ENCODE results near the gene PRRG2.

DNA sequence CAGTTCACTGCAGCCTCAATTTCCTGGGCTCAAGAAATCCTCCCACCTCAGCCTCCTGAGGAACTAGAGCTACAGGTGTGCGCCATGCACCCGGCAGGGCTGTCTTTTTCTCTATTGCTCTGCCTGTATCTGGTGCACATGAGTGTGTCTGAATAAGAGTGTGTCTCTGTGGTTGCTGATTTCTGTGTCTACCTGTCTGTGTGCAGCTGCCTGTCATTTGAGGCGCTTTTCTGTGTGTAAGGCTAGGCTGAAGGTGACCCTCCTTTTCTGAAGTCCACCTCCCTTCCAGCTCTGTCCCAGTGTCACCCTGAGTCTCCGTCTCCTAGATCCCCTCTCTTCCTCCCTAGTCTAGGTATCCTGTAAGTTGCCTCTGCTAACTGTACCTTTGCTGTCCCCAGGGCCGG lies 8.4 kb downstream of the PRRG2 start:
- TF ChIP-seq SMC3 (IDR thresholded peaks at IDR 0.05; ENCODE audit: low read depth, low read length) = no peak
- TF ChIP-seq, protein P1, sequence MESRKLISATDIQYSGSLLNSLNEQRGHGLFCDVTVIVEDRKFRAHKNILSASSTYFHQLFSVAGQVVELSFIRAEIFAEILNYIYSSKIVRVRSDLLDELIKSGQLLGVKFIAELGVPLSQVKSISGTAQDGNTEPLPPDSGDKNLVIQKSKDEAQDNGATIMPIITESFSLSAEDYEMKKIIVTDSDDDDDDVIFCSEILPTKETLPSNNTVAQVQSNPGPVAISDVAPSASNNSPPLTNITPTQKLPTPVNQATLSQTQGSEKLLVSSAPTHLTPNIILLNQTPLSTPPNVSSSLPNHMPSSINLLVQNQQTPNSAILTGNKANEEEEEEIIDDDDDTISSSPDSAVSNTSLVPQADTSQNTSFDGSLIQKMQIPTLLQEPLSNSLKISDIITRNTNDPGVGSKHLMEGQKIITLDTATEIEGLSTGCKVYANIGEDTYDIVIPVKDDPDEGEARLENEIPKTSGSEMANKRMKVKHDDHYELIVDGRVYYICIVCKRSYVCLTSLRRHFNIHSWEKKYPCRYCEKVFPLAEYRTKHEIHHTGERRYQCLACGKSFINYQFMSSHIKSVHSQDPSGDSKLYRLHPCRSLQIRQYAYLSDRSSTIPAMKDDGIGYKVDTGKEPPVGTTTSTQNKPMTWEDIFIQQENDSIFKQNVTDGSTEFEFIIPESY (IDR thresholded peaks at IDR 0.05; ENCODE audit: borderline replicate concordance, low read depth) = no peak
- TF ChIP-seq, protein P2, sequence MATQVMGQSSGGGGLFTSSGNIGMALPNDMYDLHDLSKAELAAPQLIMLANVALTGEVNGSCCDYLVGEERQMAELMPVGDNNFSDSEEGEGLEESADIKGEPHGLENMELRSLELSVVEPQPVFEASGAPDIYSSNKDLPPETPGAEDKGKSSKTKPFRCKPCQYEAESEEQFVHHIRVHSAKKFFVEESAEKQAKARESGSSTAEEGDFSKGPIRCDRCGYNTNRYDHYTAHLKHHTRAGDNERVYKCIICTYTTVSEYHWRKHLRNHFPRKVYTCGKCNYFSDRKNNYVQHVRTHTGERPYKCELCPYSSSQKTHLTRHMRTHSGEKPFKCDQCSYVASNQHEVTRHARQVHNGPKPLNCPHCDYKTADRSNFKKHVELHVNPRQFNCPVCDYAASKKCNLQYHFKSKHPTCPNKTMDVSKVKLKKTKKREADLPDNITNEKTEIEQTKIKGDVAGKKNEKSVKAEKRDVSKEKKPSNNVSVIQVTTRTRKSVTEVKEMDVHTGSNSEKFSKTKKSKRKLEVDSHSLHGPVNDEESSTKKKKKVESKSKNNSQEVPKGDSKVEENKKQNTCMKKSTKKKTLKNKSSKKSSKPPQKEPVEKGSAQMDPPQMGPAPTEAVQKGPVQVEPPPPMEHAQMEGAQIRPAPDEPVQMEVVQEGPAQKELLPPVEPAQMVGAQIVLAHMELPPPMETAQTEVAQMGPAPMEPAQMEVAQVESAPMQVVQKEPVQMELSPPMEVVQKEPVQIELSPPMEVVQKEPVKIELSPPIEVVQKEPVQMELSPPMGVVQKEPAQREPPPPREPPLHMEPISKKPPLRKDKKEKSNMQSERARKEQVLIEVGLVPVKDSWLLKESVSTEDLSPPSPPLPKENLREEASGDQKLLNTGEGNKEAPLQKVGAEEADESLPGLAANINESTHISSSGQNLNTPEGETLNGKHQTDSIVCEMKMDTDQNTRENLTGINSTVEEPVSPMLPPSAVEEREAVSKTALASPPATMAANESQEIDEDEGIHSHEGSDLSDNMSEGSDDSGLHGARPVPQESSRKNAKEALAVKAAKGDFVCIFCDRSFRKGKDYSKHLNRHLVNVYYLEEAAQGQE (IDR thresholded peaks at IDR 0.05; ENCODE audit: low read depth, low read length) = no peak
- TF ChIP-seq, protein P3, sequence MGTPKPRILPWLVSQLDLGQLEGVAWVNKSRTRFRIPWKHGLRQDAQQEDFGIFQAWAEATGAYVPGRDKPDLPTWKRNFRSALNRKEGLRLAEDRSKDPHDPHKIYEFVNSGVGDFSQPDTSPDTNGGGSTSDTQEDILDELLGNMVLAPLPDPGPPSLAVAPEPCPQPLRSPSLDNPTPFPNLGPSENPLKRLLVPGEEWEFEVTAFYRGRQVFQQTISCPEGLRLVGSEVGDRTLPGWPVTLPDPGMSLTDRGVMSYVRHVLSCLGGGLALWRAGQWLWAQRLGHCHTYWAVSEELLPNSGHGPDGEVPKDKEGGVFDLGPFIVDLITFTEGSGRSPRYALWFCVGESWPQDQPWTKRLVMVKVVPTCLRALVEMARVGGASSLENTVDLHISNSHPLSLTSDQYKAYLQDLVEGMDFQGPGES (IDR thresholded peaks at IDR 0.05; ENCODE audit: low read depth, low read length) = no peak
- TF ChIP-seq, protein P4, sequence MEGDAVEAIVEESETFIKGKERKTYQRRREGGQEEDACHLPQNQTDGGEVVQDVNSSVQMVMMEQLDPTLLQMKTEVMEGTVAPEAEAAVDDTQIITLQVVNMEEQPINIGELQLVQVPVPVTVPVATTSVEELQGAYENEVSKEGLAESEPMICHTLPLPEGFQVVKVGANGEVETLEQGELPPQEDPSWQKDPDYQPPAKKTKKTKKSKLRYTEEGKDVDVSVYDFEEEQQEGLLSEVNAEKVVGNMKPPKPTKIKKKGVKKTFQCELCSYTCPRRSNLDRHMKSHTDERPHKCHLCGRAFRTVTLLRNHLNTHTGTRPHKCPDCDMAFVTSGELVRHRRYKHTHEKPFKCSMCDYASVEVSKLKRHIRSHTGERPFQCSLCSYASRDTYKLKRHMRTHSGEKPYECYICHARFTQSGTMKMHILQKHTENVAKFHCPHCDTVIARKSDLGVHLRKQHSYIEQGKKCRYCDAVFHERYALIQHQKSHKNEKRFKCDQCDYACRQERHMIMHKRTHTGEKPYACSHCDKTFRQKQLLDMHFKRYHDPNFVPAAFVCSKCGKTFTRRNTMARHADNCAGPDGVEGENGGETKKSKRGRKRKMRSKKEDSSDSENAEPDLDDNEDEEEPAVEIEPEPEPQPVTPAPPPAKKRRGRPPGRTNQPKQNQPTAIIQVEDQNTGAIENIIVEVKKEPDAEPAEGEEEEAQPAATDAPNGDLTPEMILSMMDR (IDR thresholded peaks at IDR 0.05) = no peak

Measured in SK-N-SH (cell line).